GM18870 (cell line): ENCODE results near the gene RAB38.
A peak's percentile ranks its signal among the peaks of the same experiment; 100 is the strongest.

Source experiments
- ATAC-seq: cut with Tn5 transposase; IDR thresholded peaks from one replicate; pipeline ENCODE4 v1.9.1; 2021; ENCODE audit warnings: moderate library complexity; ENCODE audit not compliant: unreplicated experiment

Gene RAB38

GRCh38 chr11:88174709-88175568 is at the start of gene RAB38:
RAB38 (minus strand) TSS chr11:88175443; CDS start chr11:88175384, 59 bp downstream.
- ATAC-seq: peak; percentile 23

- no peak for ATAC-seq
These were observed 38.2 kb upstream of the RAB38 start for GRCh38 chr11:88213406-88213805.

GRCh38 chr11:88212300-88212699 is 37.1 kb upstream of the RAB38 start:
- ATAC-seq: no peak

- no peak for ATAC-seq
These were observed 33.5 kb upstream of the RAB38 start for GRCh38 chr11:88208745-88209144.

GRCh38 chr11:88206751-88207150 is 31.5 kb upstream of the RAB38 start:
- peak; percentile 78 for ATAC-seq

GRCh38 chr11:88204353-88204752 is 29.1 kb upstream of the RAB38 start:
- no peak for ATAC-seq

- ATAC-seq: no peak
These were observed 28.4 kb upstream of the RAB38 start for GRCh38 chr11:88203604-88204003.

GRCh38 chr11:88202498-88202897 is 27.3 kb upstream of the RAB38 start:
- ATAC-seq: no peak

- ATAC-seq: no peak
These were observed 21.1 kb upstream of the RAB38 start for GRCh38 chr11:88196393-88196792.

GRCh38 chr11:88195908-88196307 is 20.7 kb upstream of the RAB38 start:
- no peak for ATAC-seq

GRCh38 chr11:88194990-88195389 is 19.7 kb upstream of the RAB38 start:
- no peak for ATAC-seq

GRCh38 chr11:88193278-88193677 is 18.0 kb upstream of the RAB38 start:
- ATAC-seq: peak; percentile 46

- no peak for ATAC-seq
These were observed 13.7 kb upstream of the RAB38 start for GRCh38 chr11:88188932-88189253.

GRCh38 chr11:88188251-88188931 is 13.1 kb upstream of the RAB38 start:
- ATAC-seq: no peak

GRCh38 chr11:88183233-88183632 is 8.0 kb upstream of the RAB38 start:
- no peak for ATAC-seq

GRCh38 chr11:88181776-88182175 is 6.5 kb upstream of the RAB38 start:
- ATAC-seq: no peak

GRCh38 chr11:88179971-88180629 is 4.9 kb upstream of the RAB38 start:
- peak; percentile 25 for ATAC-seq

- peak; percentile 75 for ATAC-seq
These were observed 3.9 kb upstream of the RAB38 start for GRCh38 chr11:88179141-88179540.

GRCh38 chr11:88178191-88178590 is 2.9 kb upstream of the RAB38 start:
- no peak for ATAC-seq

GRCh38 chr11:88175569-88176075 is 379 bp upstream of the RAB38 start:
- ATAC-seq: peak; percentile 23

- ATAC-seq: no peak
These were observed 1.3 kb downstream of the RAB38 start for GRCh38 chr11:88173956-88174355.

- no peak for ATAC-seq
These were observed 3.3 kb downstream of the RAB38 start for GRCh38 chr11:88171982-88172381.
